GM23338 (cell line): ENCODE measurements around the gene URAD. TPM values are rescaled to one million over a fixed set of nuclear protein-coding genes. Genes with fewer than 3 reads are reported as not detected.

Experiments used
- ATAC-seq: fragments of 200-7000 bp; cut with Tn5 transposase; 3 replicates; pipeline ENCODE4 v1.9.1; 2020
- DNase-seq: peaks from one replicate; pipeline ENCODE4 v3.0.0-alpha.2; 2015; ENCODE audit warnings: low spot score
- H2AFZ ChIP-seq: fragments of 200-600 bp; sonication (generic); 2 replicates; pipeline ENCODE4 v1.8.0; 2016; ENCODE audit warnings: antibody characterized with exemption, mild to moderate bottlenecking, moderate library complexity
- H3F3A ChIP-seq: fragments of 200-600 bp; sonication (generic); replicated peaks from 2 replicates; pipeline ENCODE4 v1.8.0; 2017; ENCODE audit warnings: antibody characterized with exemption, mixed run types, low read depth
- H3K27ac ChIP-seq: fragments of 200-600 bp; sonication (generic); 2 replicates; pipeline ENCODE4 v1.6.1; 2016; ENCODE audit warnings: low read depth
- H3K27me3 ChIP-seq: fragments of 200-600 bp; sonication (generic); 2 replicates; pipeline ENCODE4 v1.8.0; 2016; ENCODE audit warnings: mild to moderate bottlenecking, mixed run types, moderate library complexity; ENCODE audit not compliant: insufficient read depth
- H3K36me3 ChIP-seq: fragments of 200-600 bp; sonication (generic); 2 replicates; pipeline ENCODE4 v1.8.0; 2016; ENCODE audit warnings: mild to moderate bottlenecking; ENCODE audit not compliant: insufficient read depth
- H3K4me1 ChIP-seq: fragments of 200-600 bp; sonication (generic); 2 replicates; pipeline ENCODE4 v1.8.0; 2016; ENCODE audit warnings: mild to moderate bottlenecking, moderate library complexity; ENCODE audit not compliant: insufficient read depth
- H3K4me2 ChIP-seq: fragments of 200-600 bp; sonication (generic); 2 replicates; pipeline ENCODE4 v1.7.1; 2017; ENCODE audit warnings: mixed run types
- H3K4me3 ChIP-seq: fragments of 200-600 bp; sonication (generic); 2 replicates; pipeline ENCODE4 v1.6.1; 2016; ENCODE audit warnings: mixed run types
- H3K79me2 ChIP-seq: fragments of 200-600 bp; sonication (generic); replicated peaks from 2 replicates; pipeline ENCODE4 v1.8.0; 2017; ENCODE audit warnings: mild to moderate bottlenecking; ENCODE audit not compliant: insufficient read depth
- H3K9me2 ChIP-seq: fragments of 200-600 bp; sonication (generic); 2 replicates; pipeline ENCODE4 v1.8.0; 2017; ENCODE audit not compliant: insufficient read depth
- H4K20me1 ChIP-seq: fragments of 200-600 bp; sonication (generic); replicated peaks from 2 replicates; pipeline ENCODE4 v1.8.0; 2017; ENCODE audit warnings: mild to moderate bottlenecking; ENCODE audit not compliant: insufficient read depth
- H3K27ac Mint-ChIP-seq: 2 replicates; pipeline ENCODE4 v1.8.0; 2020; ENCODE audit warnings: inconsistent platforms, mild to moderate bottlenecking, moderate library complexity, mixed read lengths
- H3K27me3 Mint-ChIP-seq: 3 replicates; pipeline ENCODE4 v1.8.0; 2022; ENCODE audit warnings: low read depth, mild to moderate bottlenecking, moderate library complexity, mixed read lengths, inconsistent platforms; ENCODE audit not compliant: insufficient read depth, poor library complexity
- H3K36me3 Mint-ChIP-seq: 3 replicates; pipeline ENCODE4 v1.8.0; 2021; ENCODE audit warnings: low read depth, mild to moderate bottlenecking, inconsistent platforms, moderate library complexity, mixed read lengths
- H3K4me1 Mint-ChIP-seq: 3 replicates; pipeline ENCODE4 v1.8.0; 2020; ENCODE audit warnings: mild to moderate bottlenecking, inconsistent platforms, mixed read lengths
- H3K4me3 Mint-ChIP-seq: 3 replicates; pipeline ENCODE4 v1.8.0; 2021; ENCODE audit warnings: moderate library complexity, mild to moderate bottlenecking, inconsistent platforms, mixed read lengths
- H3K9me3 Mint-ChIP-seq: 3 replicates; pipeline ENCODE4 v1.8.0; 2020; ENCODE audit warnings: moderate library complexity, mild to moderate bottlenecking, inconsistent platforms, mixed read lengths
- CREB1 ChIP-seq: fragments of 250-450 bp; sonication (Bioruptor Pico); IDR thresholded peaks from 2 replicates; pipeline ENCODE4 v1.5.0; 2020; ENCODE audit warnings: low read depth, mild to moderate bottlenecking, moderate library complexity
- EZH2 ChIP-seq: fragments of 200-600 bp; sonication (generic); IDR thresholded peaks from one replicate; pipeline ENCODE4 v1.8.0; 2017; ENCODE audit warnings: antibody characterized with exemption, mild to moderate bottlenecking, low read depth; ENCODE audit not compliant: unreplicated experiment
- EZH2phosphoT487 ChIP-seq: fragments of 200-600 bp; sonication (generic); IDR thresholded peaks from one replicate; pipeline ENCODE4 v1.8.1; 2018; ENCODE audit warnings: antibody characterized with exemption; ENCODE audit not compliant: unreplicated experiment
- JUNB ChIP-seq: IDR thresholded peaks from one replicate; pipeline ENCODE4 v1.6.1; 2016; ENCODE audit warnings: antibody characterized with exemption; ENCODE audit not compliant: unreplicated experiment
- NANOG ChIP-seq: IDR thresholded peaks from 2 replicates; pipeline ENCODE4 v1.6.1; 2016; ENCODE audit warnings: antibody characterized with exemption, borderline replicate concordance
- POLR2AphosphoS5 ChIP-seq: IDR thresholded peaks from 2 replicates; pipeline ENCODE4 v1.6.1; 2016; ENCODE audit warnings: antibody characterized with exemption, low read depth
- STAT1 ChIP-seq: IDR thresholded peaks from one replicate; pipeline ENCODE4 v1.6.1; 2016; ENCODE audit warnings: antibody characterized with exemption; ENCODE audit not compliant: unreplicated experiment
- ZNF114 ChIP-seq: fragments of 250-450 bp; sonication (Bioruptor Pico); IDR thresholded peaks from 2 replicates; pipeline ENCODE4 v1.5.0; 2020; ENCODE audit warnings: mild to moderate bottlenecking, moderate library complexity
- ZNF331 ChIP-seq: fragments of 250-450 bp; sonication (Bioruptor Pico); IDR thresholded peaks from 2 replicates; pipeline ENCODE4 v1.5.0; 2020; ENCODE audit warnings: low read depth, mild to moderate bottlenecking, moderate library complexity
- polyA plus RNA-seq: library from polyadenylated mRNA; unstranded; fragments of >200 nt; fragmentation: Nextera tagmentation; extraction: Ambion mirVana; gene quantifications from 2 replicates; pipeline ENCODE4 v1.2.1, GENCODE V29; 2016
- total RNA-seq: library from RNA; depleted of rRNA; stranded (reverse); fragments of >200 nt; shearing (Covaris generic); gene quantifications from 2 replicates; pipeline ENCODE4 v1.2.3, GENCODE V29; 2014
- TF ChIP-seq, protein P1 (sequence below), 2 experiments: fragments of 200-600 bp in 1 of 2; sonication (generic) in 1 of 2; conservative IDR thresholded peaks; 2 replicates each; pipeline versions ENCODE4 v1.5.1 to v1.6.1; 2016 to 2017; ENCODE audit warnings: antibody characterized with exemption in 2 of 2, low read depth in 2 of 2, mild to moderate bottlenecking in 2 of 2, moderate library complexity in 1 of 2
- TF ChIP-seq, protein P2 (sequence below): IDR thresholded peaks from one replicate; pipeline ENCODE4 v1.6.1; 2018; ENCODE audit warnings: antibody characterized with exemption; ENCODE audit not compliant: unreplicated experiment
- TF ChIP-seq, protein P3 (sequence below): IDR thresholded peaks from 2 replicates; pipeline ENCODE4 v1.6.1; 2016; ENCODE audit warnings: antibody characterized with exemption
- TF ChIP-seq, protein P4 (sequence below): fragments of 250-450 bp; sonication (Bioruptor Pico); IDR thresholded peaks from 2 replicates; pipeline ENCODE4 v1.5.0; 2020; ENCODE audit warnings: mild to moderate bottlenecking, moderate library complexity

Gene URAD
- total and polyA plus RNA-seq, 2 experiments from 2014 or later: not detected

DNA sequence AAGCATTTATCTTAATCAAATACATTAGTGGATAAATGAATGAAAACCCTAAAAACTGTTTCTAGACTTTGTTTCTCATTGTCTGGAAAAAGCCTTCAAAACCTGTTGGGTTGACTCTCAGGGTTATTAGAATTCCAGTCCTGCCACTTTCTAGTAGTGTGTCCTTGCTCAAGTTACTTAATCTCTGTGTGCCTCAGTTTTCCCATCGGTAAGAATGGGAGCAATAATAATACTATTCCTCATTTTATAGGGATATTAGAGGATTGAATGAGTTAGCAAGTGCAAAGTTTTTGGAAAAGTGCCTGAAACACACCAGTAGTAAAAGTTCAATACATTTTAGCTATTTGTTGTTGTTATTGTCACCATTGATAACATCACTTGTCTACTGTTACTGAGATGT, 2.9 kb downstream of the URAD start:
- Histone ChIP-seq H3K36me3 (no peaks in the 10 kb centered on the region), H3K9me2 (no peaks in the 10 kb centered on the region), H3K79me2 (no peaks in the 10 kb centered on the region), H4K20me1 (no peaks in the 10 kb centered on the region; the same call in 1 of the 2 replicates), H3K4me3 (no peak overlapping the region), H3K27me3 (peaks cover 50% of the 10 kb centered on the region), H3K4me1 (peaks cover 2% of the 10 kb centered on the region; the same call in 1 of the 2 replicates), H3F3A (0 out of 2 replicates have a peak, but pooled peaks cover 8% of the 10 kb centered on the region), H2AFZ (no peak overlapping the region), H3K27ac (no peak overlapping the region), H3K4me2 (no peak overlapping the region)
- ATAC-seq (no peak), DNase-seq (no peak)
- TF ChIP-seq, protein P1, sequence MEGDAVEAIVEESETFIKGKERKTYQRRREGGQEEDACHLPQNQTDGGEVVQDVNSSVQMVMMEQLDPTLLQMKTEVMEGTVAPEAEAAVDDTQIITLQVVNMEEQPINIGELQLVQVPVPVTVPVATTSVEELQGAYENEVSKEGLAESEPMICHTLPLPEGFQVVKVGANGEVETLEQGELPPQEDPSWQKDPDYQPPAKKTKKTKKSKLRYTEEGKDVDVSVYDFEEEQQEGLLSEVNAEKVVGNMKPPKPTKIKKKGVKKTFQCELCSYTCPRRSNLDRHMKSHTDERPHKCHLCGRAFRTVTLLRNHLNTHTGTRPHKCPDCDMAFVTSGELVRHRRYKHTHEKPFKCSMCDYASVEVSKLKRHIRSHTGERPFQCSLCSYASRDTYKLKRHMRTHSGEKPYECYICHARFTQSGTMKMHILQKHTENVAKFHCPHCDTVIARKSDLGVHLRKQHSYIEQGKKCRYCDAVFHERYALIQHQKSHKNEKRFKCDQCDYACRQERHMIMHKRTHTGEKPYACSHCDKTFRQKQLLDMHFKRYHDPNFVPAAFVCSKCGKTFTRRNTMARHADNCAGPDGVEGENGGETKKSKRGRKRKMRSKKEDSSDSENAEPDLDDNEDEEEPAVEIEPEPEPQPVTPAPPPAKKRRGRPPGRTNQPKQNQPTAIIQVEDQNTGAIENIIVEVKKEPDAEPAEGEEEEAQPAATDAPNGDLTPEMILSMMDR (conservative IDR thresholded peaks at IDR 0.05; ENCODE audit: low read depth in 2 of 2): no peak
- TF ChIP-seq, protein P2, sequence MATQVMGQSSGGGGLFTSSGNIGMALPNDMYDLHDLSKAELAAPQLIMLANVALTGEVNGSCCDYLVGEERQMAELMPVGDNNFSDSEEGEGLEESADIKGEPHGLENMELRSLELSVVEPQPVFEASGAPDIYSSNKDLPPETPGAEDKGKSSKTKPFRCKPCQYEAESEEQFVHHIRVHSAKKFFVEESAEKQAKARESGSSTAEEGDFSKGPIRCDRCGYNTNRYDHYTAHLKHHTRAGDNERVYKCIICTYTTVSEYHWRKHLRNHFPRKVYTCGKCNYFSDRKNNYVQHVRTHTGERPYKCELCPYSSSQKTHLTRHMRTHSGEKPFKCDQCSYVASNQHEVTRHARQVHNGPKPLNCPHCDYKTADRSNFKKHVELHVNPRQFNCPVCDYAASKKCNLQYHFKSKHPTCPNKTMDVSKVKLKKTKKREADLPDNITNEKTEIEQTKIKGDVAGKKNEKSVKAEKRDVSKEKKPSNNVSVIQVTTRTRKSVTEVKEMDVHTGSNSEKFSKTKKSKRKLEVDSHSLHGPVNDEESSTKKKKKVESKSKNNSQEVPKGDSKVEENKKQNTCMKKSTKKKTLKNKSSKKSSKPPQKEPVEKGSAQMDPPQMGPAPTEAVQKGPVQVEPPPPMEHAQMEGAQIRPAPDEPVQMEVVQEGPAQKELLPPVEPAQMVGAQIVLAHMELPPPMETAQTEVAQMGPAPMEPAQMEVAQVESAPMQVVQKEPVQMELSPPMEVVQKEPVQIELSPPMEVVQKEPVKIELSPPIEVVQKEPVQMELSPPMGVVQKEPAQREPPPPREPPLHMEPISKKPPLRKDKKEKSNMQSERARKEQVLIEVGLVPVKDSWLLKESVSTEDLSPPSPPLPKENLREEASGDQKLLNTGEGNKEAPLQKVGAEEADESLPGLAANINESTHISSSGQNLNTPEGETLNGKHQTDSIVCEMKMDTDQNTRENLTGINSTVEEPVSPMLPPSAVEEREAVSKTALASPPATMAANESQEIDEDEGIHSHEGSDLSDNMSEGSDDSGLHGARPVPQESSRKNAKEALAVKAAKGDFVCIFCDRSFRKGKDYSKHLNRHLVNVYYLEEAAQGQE: no peak
- TF ChIP-seq CREB1 (CRISPR knock-in tag): no peak
- TF ChIP-seq, protein P3, sequence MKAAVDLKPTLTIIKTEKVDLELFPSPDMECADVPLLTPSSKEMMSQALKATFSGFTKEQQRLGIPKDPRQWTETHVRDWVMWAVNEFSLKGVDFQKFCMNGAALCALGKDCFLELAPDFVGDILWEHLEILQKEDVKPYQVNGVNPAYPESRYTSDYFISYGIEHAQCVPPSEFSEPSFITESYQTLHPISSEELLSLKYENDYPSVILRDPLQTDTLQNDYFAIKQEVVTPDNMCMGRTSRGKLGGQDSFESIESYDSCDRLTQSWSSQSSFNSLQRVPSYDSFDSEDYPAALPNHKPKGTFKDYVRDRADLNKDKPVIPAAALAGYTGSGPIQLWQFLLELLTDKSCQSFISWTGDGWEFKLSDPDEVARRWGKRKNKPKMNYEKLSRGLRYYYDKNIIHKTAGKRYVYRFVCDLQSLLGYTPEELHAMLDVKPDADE: no peak
- TF ChIP-seq NANOG: no peak
- no peak for TF ChIP-seq ZNF331
- TF ChIP-seq, protein P4, sequence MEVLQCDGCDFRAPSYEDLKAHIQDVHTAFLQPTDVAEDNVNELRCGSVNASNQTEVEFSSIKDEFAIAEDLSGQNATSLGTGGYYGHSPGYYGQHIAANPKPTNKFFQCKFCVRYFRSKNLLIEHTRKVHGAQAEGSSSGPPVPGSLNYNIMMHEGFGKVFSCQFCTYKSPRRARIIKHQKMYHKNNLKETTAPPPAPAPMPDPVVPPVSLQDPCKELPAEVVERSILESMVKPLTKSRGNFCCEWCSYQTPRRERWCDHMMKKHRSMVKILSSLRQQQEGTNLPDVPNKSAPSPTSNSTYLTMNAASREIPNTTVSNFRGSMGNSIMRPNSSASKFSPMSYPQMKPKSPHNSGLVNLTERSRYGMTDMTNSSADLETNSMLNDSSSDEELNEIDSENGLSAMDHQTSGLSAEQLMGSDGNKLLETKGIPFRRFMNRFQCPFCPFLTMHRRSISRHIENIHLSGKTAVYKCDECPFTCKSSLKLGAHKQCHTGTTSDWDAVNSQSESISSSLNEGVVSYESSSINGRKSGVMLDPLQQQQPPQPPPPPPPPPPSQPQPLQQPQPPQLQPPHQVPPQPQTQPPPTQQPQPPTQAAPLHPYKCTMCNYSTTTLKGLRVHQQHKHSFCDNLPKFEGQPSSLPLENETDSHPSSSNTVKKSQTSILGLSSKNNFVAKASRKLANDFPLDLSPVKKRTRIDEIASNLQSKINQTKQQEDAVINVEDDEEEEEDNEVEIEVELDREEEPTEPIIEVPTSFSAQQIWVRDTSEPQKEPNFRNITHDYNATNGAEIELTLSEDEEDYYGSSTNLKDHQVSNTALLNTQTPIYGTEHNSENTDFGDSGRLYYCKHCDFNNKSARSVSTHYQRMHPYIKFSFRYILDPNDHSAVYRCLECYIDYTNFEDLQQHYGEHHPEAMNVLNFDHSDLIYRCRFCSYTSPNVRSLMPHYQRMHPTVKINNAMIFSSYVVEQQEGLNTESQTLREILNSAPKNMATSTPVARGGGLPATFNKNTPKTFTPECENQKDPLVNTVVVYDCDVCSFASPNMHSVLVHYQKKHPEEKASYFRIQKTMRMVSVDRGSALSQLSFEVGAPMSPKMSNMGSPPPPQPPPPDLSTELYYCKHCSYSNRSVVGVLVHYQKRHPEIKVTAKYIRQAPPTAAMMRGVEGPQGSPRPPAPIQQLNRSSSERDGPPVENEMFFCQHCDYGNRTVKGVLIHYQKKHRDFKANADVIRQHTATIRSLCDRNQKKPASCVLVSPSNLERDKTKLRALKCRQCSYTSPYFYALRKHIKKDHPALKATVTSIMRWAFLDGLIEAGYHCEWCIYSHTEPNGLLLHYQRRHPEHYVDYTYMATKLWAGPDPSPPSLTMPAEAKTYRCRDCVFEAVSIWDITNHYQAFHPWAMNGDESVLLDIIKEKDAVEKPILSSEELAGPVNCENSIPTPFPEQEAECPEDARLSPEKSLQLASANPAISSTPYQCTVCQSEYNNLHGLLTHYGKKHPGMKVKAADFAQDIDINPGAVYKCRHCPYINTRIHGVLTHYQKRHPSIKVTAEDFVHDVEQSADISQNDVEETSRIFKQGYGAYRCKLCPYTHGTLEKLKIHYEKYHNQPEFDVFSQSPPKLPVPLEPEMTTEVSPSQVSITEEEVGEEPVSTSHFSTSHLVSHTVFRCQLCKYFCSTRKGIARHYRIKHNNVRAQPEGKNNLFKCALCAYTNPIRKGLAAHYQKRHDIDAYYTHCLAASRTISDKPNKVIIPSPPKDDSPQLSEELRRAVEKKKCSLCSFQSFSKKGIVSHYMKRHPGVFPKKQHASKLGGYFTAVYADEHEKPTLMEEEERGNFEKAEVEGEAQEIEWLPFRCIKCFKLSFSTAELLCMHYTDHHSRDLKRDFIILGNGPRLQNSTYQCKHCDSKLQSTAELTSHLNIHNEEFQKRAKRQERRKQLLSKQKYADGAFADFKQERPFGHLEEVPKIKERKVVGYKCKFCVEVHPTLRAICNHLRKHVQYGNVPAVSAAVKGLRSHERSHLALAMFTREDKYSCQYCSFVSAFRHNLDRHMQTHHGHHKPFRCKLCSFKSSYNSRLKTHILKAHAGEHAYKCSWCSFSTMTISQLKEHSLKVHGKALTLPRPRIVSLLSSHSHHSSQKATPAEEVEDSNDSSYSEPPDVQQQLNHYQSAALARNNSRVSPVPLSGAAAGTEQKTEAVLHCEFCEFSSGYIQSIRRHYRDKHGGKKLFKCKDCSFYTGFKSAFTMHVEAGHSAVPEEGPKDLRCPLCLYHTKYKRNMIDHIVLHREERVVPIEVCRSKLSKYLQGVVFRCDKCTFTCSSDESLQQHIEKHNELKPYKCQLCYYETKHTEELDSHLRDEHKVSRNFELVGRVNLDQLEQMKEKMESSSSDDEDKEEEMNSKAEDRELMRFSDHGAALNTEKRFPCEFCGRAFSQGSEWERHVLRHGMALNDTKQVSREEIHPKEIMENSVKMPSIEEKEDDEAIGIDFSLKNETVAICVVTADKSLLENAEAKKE (CRISPR knock-in tag): no peak
- no peak for TF ChIP-seq POLR2AphosphoS5
- no peak for TF ChIP-seq EZH2
- no peak for TF ChIP-seq ZNF114 (CRISPR knock-in tag)
- TF ChIP-seq EZH2phosphoT487: no peak
- no peak for TF ChIP-seq JUNB
- no peak for TF ChIP-seq STAT1
- no peak overlapping the region for H3K4me3 Mint-ChIP-seq
- no peaks in the 10 kb centered on the region for H3K36me3 Mint-ChIP-seq
- peaks cover 6% of the 10 kb centered on the region; the same call in 1 of the 3 replicates for H3K9me3 Mint-ChIP-seq
- H3K4me1 Mint-ChIP-seq: peaks cover 4% of the 10 kb centered on the region; the same call in 2 of the 3 replicates
- no peak overlapping the region for H3K27ac Mint-ChIP-seq
- H3K27me3 Mint-ChIP-seq: peaks cover 59% of the 10 kb centered on the region
